ENCODE data around the gene INTS15. TPM values are rescaled to one million over a fixed set of nuclear protein-coding genes. Genes with fewer than 3 reads are reported as not detected.

Gene INTS15
- total RNA-seq, 4 donors from 2014 or later = 28.4 to 47.9 (median 39.4) TPM

GRCh38 chr7:6653071-6654003 lies 63.5 kb downstream of the INTS15 start:
- 95% methylated on average over 138 of the region's 146 CpGs for WGBS
- no peaks in the 10 kb centered on the region for H3K9me3 ChIP-seq
- H3K27me3 ChIP-seq = no peaks in the 10 kb centered on the region
- H3K4me1 ChIP-seq = no peaks in the 10 kb centered on the region
- peak in 1 of 2 donors; percentile 45 for DNase-seq (ENCODE audit: low spot score in 2 of 2)
- no peak for TF ChIP-seq POLR2AphosphoS5 (IDR thresholded peaks at IDR 0.05)
- TF ChIP-seq POLR2A (IDR thresholded peaks at IDR 0.05) = no peak
- no peak overlapping the region for H3K4me3 ChIP-seq
- H3K27ac ChIP-seq = no peak overlapping the region
- H3K36me3 ChIP-seq = peaks cover 76% of the 10 kb centered on the region

GRCh38 chr7:6654113-6654841 lies 64.5 kb downstream of the INTS15 start:
- 96% methylated on average over 37 of the region's 94 CpGs for WGBS
- no peaks in the 10 kb centered on the region for H3K9me3 ChIP-seq
- no peak overlapping the region for H3K27ac ChIP-seq
- no peaks in the 10 kb centered on the region for H3K27me3 ChIP-seq
- H3K4me1 ChIP-seq = no peaks in the 10 kb centered on the region
- H3K36me3 ChIP-seq = peaks cover 67% of the 10 kb centered on the region
- no peak for TF ChIP-seq POLR2AphosphoS5 (IDR thresholded peaks at IDR 0.05)
- TF ChIP-seq EP300 (IDR thresholded peaks at IDR 0.05) = no peak
- no peak for TF ChIP-seq POLR2A (IDR thresholded peaks at IDR 0.05)
- no peak for TF ChIP-seq CTCF (IDR thresholded peaks at IDR 0.05)
- peak in 1 of 2 donors; percentile 58 for DNase-seq (ENCODE audit: low spot score in 2 of 2)
- no peak overlapping the region for H3K4me3 ChIP-seq

GRCh38 chr7:6654842-6655610 lies 65.2 kb downstream of the INTS15 start:
- peak in 1 of 2 donors; percentile 74 for DNase-seq (ENCODE audit: low spot score in 2 of 2)
- peaks cover 59% of the 10 kb centered on the region for H3K36me3 ChIP-seq
- H3K27ac ChIP-seq = no peak overlapping the region
- no peak for TF ChIP-seq EP300 (IDR thresholded peaks at IDR 0.05)
- no peak for TF ChIP-seq POLR2A (IDR thresholded peaks at IDR 0.05)
- TF ChIP-seq POLR2AphosphoS5 (IDR thresholded peaks at IDR 0.05) = no peak
- TF ChIP-seq CTCF (IDR thresholded peaks at IDR 0.05) = no peak
- H3K4me1 ChIP-seq = no peaks in the 10 kb centered on the region
- no peak overlapping the region for H3K4me3 ChIP-seq
- H3K9me3 ChIP-seq = no peaks in the 10 kb centered on the region
- H3K27me3 ChIP-seq = no peaks in the 10 kb centered on the region
- WGBS = 92% methylated on average over 34 of the region's 48 CpGs

- no peak overlapping the region for H3K27ac ChIP-seq
- H3K36me3 ChIP-seq = peaks cover 51% of the 10 kb centered on the region
- no peaks in the 10 kb centered on the region for H3K27me3 ChIP-seq
- H3K9me3 ChIP-seq = no peaks in the 10 kb centered on the region
- peak; percentile 54 to 67 for DNase-seq (ENCODE audit: low spot score in 2 of 2)
- no peaks in the 10 kb centered on the region for H3K4me1 ChIP-seq
- H3K4me3 ChIP-seq = no peak overlapping the region
- WGBS = 95% methylated on average over 13 of the region's 17 CpGs
- TF ChIP-seq POLR2A (IDR thresholded peaks at IDR 0.05) = no peak
Observed at GRCh38 chr7:6655636-6656385, 66.0 kb downstream of the INTS15 start.

GRCh38 chr7:6656413-6656812 lies 66.6 kb downstream of the INTS15 start:
- DNase-seq (ENCODE audit: low spot score in 2 of 2) = no peak
- Histone ChIP-seq H3K27ac (no peak overlapping the region), H3K27me3 (no peaks in the 10 kb centered on the region), H3K9me3 (no peaks in the 10 kb centered on the region), H3K4me3 (no peak overlapping the region), H3K36me3 (peaks cover 47% of the 10 kb centered on the region), H3K4me1 (no peaks in the 10 kb centered on the region)
- 93% methylated on average over 9 of the region's 9 CpGs for WGBS
- no peak for TF ChIP-seq POLR2A (IDR thresholded peaks at IDR 0.05)
- no peak for TF ChIP-seq POLR2AphosphoS5 (IDR thresholded peaks at IDR 0.05)
- TF ChIP-seq EP300 (IDR thresholded peaks at IDR 0.05) = no peak

Other genes with a start within 250 kb of the INTS15 start
- gene FAM220A, start 241.1 kb upstream of the INTS15 start, total RNA-seq = 10 to 100 TPM; 10.4 to 20.4 (median 13.6) TPM
- gene RAC1, start 215.5 kb upstream of the INTS15 start, total RNA-seq = 100 to 1,000 TPM; 217 to 293 (median 253) TPM
- gene DAGLB, start 142.1 kb upstream of the INTS15 start, total RNA-seq = 10 to 100 TPM; 19.0 to 61.2 (median 22.0) TPM
- gene KDELR2, start 105.9 kb upstream of the INTS15 start, total RNA-seq = 10 to 100 TPM; 62.4 to 70.5 (median 68.9) TPM
- 1 to 10 TPM in 1 of 4 donors, under 1 TPM in 3; 0.16 to 1.0 (median 0.62) TPM for gene GRID2IP, start 38.6 kb upstream of the INTS15 start, total RNA-seq
- 10 to 100 TPM; 22.2 to 37.3 (median 26.2) TPM for gene ZDHHC4, start 12.6 kb upstream of the INTS15 start, total RNA-seq
- gene ZNF853, start 25.6 kb downstream of the INTS15 start, total RNA-seq = 1 to 10 TPM; 1.6 to 4.6 (median 3.7) TPM
- gene ZNF316, start 47.3 kb downstream of the INTS15 start, total RNA-seq = 10 to 100 TPM; 20.8 to 58.6 (median 30.6) TPM
- 10 to 100 TPM; 17.9 to 33.0 (median 19.0) TPM for gene ZNF12, start 116.9 kb downstream of the INTS15 start, total RNA-seq
- not detected for gene RSPH10B2, start 164.1 kb downstream of the INTS15 start, total RNA-seq
- 100 to 1,000 TPM in 1 of 4 donors, 10 to 100 TPM in 3; 20.8 to 112 (median 42.7) TPM for gene CCZ1B, start 236.3 kb downstream of the INTS15 start, total RNA-seq

Measured in suprapubic skin (tissue), 4 donors.